SJSA1 (cell line): ENCODE data around the gene RHOU. TPM values are rescaled to one million over a fixed set of nuclear protein-coding genes. Genes with fewer than 3 reads are reported as not detected.
"Not testable (repeated sequence)": the region's sequence is repeated elsewhere in the genome, so short reads cannot be mapped to it uniquely, and the experiment has no call there.

Source experiments
- DNase-seq, 2 experiments: peaks; one replicate each; pipeline ENCODE4 v3.0.0-alpha.2; 2015 to 2020; ENCODE audit warnings: low spot score in 2 of 2, low read depth in 1 of 2
- H3K27ac ChIP-seq: fragments of 250-450 bp; sonication (Bioruptor Pico); 2 replicates; pipeline ENCODE4 v1.5.1; 2020; ENCODE audit warnings: mild to moderate bottlenecking, moderate library complexity
- H3K27me3 ChIP-seq: fragments of 250-450 bp; sonication (Bioruptor Pico); replicated peaks from 2 replicates; pipeline ENCODE4 v1.5.1; 2020; ENCODE audit warnings: mild to moderate bottlenecking, moderate library complexity
- H3K36me3 ChIP-seq: fragments of 250-450 bp; sonication (Bioruptor Pico); 2 replicates; pipeline ENCODE4 v1.5.1; 2020; ENCODE audit warnings: mild to moderate bottlenecking
- H3K4me1 ChIP-seq: fragments of 250-450 bp; sonication (Bioruptor Pico); replicated peaks from 2 replicates; pipeline ENCODE4 v1.6.1; 2021; ENCODE audit warnings: mild to moderate bottlenecking
- H3K4me3 ChIP-seq: fragments of 250-450 bp; sonication (Bioruptor Pico); 2 replicates; pipeline ENCODE4 v1.5.1; 2020; ENCODE audit warnings: mild to moderate bottlenecking
- H3K9me3 ChIP-seq: fragments of 250-450 bp; sonication (Bioruptor Pico); replicated peaks from 2 replicates; pipeline ENCODE4 v1.5.1; 2020; ENCODE audit warnings: mild to moderate bottlenecking
- total RNA-seq: library from RNA; depleted of rRNA; stranded (reverse); fragments of >200 nt; shearing (Covaris generic); gene quantifications from 2 replicates; pipeline ENCODE4 v1.2.3, GENCODE V29; 2014; rRNA removed

Gene RHOU
- 13.6 and 17.7 TPM in 2 replicates for total RNA-seq

DNA sequence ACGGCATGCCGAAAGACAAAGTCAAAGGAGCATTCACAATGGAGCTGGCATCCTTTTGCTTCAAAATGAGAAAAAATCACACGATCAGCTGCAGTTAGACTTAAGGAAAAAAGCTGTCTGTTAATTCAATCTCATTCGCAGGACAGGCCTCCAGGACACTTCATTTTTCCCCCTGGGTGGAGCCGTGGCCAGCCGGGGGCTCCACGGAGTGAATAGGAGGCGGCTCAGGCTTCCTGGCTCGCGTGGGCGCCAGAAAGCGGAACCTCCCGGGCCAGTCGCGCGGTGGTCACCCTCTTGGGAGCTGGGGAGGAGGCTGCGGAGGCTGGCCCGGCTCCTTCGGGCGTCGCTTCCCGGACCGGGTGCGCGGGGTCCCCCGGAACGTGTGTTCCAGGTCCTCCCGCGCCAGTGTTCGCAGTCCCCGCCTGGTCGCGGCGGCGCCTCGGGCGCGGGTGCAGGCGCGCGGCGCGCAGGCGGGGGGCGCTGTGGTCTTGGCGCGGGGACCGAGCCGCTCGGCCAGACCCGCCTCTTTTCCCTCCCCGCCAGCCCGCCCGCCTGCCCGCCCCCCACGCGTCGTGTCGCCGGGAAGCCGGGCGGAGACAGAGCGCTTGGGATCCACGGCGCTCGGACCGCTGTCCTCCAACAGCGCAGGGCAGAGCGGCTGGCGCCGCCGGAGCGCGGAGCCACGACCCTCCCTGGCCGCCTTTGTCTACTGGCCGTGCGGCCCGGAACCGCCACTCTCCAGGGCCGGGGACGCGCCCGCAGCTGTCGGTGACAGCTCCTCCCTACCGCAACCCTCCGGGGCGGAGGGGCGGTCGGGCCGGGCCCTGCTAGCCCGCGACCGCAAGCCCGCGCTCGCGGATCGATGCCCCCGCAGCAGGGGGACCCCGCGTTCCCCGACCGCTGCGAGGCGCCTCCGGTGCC lies at the start of gene RHOU:
TSS of gene RHOU (plus strand) at position 599 of the 921 bp plus-strand sequence. CDS start at position 863, 264 bp downstream.
- peaks cover 10% of the 10 kb centered on the region for H3K4me1 ChIP-seq
- H3K4me3 ChIP-seq: peak within 1 kb of the TSS; percentile 96
- peaks cover 18% of the 10 kb centered on the region for H3K36me3 ChIP-seq
- DNase-seq: peak; percentile 75 to 84
- no peaks in the 10 kb centered on the region for H3K9me3 ChIP-seq
- H3K27ac ChIP-seq: peak within 1 kb of the TSS; percentile 76
- no peaks in the 10 kb centered on the region for H3K27me3 ChIP-seq

DNA sequence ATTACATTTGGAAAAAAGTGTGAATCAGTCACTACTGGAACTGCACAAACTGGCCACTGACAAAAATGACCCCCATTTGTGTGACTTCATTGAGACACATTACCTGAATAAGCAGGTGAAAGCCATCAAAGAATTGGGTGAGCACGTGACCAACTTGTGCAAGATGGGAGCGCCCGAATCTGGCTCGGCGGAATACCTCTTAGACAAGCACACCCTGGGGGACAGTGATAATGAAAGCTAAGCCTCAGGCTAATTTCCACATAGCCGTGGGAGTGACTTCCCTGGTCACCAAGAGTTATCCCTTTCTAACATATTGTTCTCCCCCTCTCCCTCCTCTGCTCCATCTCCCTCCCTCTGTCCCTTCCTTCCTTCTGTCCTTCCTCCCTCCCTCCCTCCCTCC lies 47.7 kb upstream of the RHOU start:
- Histone ChIP-seq H3K4me3 (no peak overlapping the region), H3K36me3 (no peaks in the 10 kb centered on the region), H3K4me1 (no peaks in the 10 kb centered on the region), H3K27me3 (no peaks in the 10 kb centered on the region), H3K9me3 (no peaks in the 10 kb centered on the region), H3K27ac (no peak overlapping the region)
- no peak for DNase-seq

DNA sequence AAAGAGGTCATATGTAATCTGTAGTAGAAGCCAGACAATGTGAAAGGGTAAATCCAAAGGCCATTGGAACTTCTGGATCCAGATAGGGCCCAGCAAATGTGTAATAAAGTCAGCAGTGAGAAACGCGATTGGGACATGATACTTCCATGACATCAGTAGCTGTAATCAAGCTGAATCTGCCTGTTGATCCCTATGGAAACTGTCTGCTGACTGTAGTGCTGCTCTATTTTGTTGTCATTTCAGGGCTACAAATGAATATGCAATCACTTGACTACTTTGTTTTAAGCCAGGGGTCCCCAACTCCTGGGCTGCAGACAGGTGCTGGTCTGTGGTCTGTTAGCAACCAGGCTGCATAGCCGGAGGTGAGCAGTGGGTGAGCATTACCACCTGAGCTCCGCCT lies 46.0 kb upstream of the RHOU start:
- no peak for DNase-seq
- no peak overlapping the region for H3K27ac ChIP-seq
- no peaks in the 10 kb centered on the region for H3K4me1 ChIP-seq
- no peaks in the 10 kb centered on the region for H3K36me3 ChIP-seq
- H3K4me3 ChIP-seq: no peak overlapping the region
- H3K27me3 ChIP-seq: no peaks in the 10 kb centered on the region
- H3K9me3 ChIP-seq: no peaks in the 10 kb centered on the region

DNA sequence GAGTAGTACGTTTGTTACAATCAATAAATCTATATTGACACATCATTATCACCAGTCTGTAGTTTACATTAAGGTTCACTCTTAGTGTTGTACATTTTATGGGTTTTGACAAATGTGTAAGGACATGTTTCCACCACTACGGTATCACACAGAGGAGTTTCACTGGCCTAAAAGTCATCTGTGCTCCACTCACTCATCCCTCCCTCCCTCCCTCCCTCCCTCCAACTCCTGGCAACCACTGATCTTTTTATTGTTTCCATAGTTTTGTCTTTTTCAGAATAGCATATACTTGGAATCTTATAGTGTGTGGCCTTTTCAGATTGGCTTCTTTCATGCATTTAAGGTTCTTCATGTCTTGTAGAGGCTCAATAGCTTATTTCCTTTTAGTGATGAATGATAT lies 44.1 kb upstream of the RHOU start:
- no peaks in the 10 kb centered on the region for H3K27me3 ChIP-seq
- no peaks in the 10 kb centered on the region for H3K36me3 ChIP-seq
- DNase-seq: no peak
- H3K4me1 ChIP-seq: peaks cover 6% of the 10 kb centered on the region; the same call in 1 of the 2 replicates
- H3K4me3 ChIP-seq: no peak overlapping the region
- H3K27ac ChIP-seq: no peak overlapping the region
- H3K9me3 ChIP-seq: no peaks in the 10 kb centered on the region

DNA sequence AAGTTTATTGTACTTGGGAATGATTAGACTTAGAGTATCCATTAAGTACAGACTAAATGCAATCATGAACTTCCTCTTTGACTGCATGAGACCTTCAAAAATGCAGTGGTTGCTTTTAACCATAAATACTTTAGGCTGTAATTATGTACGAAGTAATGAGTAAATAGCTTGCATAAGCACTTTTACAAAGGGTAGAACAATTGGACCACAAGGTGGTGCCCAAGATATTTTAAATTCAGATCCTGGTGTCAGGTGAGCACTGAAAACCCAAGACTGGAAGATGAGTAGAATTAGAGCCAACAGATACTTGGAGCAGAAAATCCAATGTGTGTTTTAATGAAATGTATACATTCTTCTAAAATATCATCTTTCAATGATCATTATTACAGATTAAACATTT lies 43.4 kb upstream of the RHOU start:
- Histone ChIP-seq H3K27me3 (no peaks in the 10 kb centered on the region), H3K4me3 (no peak overlapping the region), H3K9me3 (no peaks in the 10 kb centered on the region), H3K4me1 (peaks cover 6% of the 10 kb centered on the region; the same call in 1 of the 2 replicates), H3K27ac (no peak overlapping the region), H3K36me3 (no peaks in the 10 kb centered on the region)
- peak in 1 of 2 experiments; percentile 9 for DNase-seq

DNA sequence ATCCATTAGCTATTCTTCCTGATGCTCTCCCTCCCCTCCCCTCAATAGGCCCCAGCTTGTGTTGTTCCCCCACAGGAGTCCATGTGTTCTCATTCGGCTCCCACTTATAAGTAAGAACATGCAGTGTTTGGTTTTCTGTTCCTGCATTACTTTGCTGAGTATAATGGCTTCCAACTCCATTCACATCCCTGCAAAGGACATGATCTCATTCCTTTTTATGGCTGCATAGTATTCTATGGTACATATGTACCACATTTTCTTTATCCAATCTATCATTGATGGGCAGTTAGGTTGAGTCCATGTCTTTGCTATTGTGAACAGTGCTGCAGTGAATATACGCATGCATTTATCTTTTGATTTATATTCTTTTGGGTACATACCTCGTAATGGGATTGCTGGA lies 40.8 kb upstream of the RHOU start:
- not testable (repeated sequence) for H3K36me3 ChIP-seq, DNase-seq, H3K4me3 ChIP-seq, H3K27me3 ChIP-seq, H3K9me3 ChIP-seq, H3K27ac ChIP-seq, H3K4me1 ChIP-seq

DNA sequence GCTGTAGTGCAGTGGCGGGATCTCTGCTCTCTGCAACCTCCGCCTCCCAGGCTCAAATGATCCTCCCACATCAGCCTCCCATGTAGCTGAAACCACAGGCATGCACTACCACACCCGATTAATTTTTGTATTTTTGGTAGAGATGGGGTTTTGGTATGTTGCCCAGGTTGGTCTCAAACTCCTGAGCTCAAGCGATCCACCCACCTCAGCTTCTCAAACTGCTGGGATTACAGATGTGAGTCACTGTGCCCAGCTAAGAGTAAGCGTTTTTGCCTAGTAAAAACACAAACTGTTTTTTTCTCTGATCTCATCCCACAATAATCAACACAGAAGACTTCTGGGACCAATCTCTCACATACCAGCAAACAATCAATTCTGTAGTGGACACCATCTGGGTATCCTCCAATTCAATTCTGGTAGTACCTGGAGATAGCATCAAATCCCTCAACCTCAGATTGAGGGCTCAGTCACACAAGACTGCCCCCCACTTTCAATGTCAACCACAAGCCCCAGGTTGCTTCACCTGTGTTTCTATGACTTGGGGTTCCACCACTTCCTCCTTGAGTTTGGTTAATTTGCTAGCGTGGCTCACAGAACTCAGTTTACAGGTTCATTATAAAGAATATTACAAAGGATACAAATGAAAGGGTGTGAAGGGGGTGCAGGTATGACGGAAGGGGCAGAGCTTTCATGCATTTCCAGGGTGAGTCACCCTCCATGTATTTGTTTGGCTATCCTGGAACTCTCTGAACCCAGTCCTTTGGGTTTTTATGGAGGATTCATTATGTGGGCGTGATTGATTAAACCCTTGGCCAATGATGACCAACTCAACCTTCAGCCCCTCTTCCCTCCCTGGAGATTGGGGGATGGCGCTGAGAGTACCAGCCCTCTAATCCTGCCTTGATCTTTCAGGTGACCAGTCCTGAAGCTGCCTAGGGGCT lies 40.0 kb upstream of the RHOU start:
- no peaks in the 10 kb centered on the region for H3K27me3 ChIP-seq
- peaks cover 6% of the 10 kb centered on the region; the same call in 1 of the 2 replicates for H3K4me1 ChIP-seq
- no peaks in the 10 kb centered on the region for H3K9me3 ChIP-seq
- H3K36me3 ChIP-seq: no peaks in the 10 kb centered on the region
- H3K4me3 ChIP-seq: no peak overlapping the region
- no peak overlapping the region for H3K27ac ChIP-seq
- peak in 1 of 2 experiments; percentile 8 for DNase-seq

DNA sequence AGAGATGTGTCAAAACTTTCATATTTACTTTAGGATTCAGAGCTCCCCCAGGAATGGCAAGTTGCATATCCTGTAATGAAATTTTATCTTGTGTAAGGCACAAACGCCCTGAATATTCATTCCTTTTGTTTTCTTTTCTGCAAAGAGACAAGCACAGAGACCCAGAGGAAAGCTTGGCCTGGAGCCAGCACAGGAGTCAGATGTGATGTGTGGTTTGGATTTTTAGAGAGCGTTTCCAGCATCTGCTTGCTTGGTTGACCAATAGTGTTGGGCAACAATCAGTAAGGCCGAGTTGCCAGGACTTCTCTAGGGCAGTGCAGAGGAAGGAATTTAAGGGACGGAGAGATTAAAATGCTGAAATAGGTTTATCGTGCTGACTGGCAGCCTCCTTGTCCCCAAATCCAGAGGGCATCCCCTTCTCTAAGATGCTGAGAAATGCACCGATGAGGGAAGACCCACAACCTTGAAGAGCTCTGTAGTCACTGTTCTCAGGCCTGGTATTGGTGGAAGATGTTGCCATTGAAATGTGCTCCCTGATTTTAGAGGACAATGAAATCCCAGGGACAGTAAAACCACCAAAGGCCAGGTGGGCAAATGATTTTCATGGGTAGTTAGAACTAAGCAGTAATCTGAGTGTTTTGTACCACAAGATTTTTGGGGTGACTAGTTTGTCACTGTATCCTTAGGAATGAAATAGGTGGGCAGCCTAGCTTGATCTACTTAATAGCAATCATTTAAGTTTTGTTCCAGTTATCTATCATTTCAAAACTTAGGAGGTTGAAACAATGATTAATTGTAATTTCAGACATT lies 37.9 kb upstream of the RHOU start:
- Histone ChIP-seq H3K27me3 (no peaks in the 10 kb centered on the region), H3K36me3 (no peaks in the 10 kb centered on the region), H3K27ac (no peak overlapping the region), H3K4me1 (peaks cover 6% of the 10 kb centered on the region; the same call in 1 of the 2 replicates), H3K4me3 (no peak overlapping the region), H3K9me3 (no peaks in the 10 kb centered on the region)
- DNase-seq: peak in 1 of 2 experiments; percentile 7

DNA sequence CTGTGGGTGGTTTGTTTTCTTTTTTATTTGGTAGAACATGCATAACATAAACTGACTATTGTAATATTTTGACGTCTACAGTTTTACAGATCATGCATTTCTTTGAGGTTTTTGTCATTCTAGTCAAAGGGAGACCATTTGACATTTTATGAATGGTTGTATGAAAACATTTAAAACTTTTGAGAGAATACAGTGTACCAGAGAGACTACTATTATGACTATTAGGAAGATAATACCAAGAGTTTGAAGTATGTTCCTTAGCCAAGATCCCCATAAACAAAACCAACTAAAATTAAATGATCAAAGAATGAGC lies 37.3 kb upstream of the RHOU start:
- H3K27ac ChIP-seq: no peak overlapping the region
- H3K27me3 ChIP-seq: no peaks in the 10 kb centered on the region
- no peaks in the 10 kb centered on the region for H3K36me3 ChIP-seq
- peaks cover 6% of the 10 kb centered on the region; the same call in 1 of the 2 replicates for H3K4me1 ChIP-seq
- H3K4me3 ChIP-seq: no peak overlapping the region
- no peak for DNase-seq
- no peaks in the 10 kb centered on the region for H3K9me3 ChIP-seq

DNA sequence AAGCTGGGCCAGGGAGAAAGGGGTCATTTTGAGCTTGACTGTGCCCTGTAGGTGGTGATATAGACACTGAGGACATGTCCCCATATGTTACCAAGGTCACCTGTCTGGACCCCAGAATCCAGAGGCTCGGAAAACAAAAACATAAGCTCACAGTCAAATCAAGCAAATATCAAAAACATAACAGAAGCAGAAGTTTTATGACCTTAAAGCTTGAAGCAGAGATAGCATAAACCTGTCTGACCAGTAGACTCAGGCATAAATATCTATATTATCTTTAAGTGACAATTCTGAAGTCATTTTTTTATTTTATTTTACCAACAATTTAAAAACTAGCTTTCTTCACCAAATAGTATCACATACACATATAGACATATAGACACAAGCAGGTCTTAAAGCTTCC lies 32.8 kb upstream of the RHOU start:
- H3K9me3 ChIP-seq: no peaks in the 10 kb centered on the region
- H3K36me3 ChIP-seq: no peaks in the 10 kb centered on the region
- H3K4me3 ChIP-seq: no peak overlapping the region
- H3K27me3 ChIP-seq: no peaks in the 10 kb centered on the region
- no peak overlapping the region for H3K27ac ChIP-seq
- H3K4me1 ChIP-seq: no peaks in the 10 kb centered on the region
- no peak for DNase-seq

DNA sequence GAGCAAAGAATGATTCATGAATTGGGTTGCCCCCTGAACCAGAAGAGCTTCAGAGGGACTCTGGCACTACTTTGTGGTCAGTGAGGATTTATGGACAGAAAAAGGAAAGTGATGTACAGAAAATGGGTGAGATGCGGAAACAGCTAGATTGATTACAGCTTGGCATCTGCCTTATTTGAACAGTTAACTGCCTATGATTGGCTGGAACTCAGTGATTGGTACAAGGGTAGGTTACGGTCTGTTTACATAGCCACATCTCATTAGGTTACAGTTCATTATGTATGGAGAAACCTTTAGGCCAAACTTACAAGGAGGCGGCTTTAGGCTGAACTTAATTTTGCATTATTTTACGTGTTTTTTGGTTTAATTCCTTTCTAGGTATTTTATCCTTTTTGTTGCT lies 29.0 kb upstream of the RHOU start:
- Histone ChIP-seq H3K4me1 (no peaks in the 10 kb centered on the region), H3K9me3 (no peaks in the 10 kb centered on the region), H3K36me3 (no peaks in the 10 kb centered on the region), H3K4me3 (no peak overlapping the region), H3K27ac (no peak overlapping the region), H3K27me3 (no peaks in the 10 kb centered on the region)
- DNase-seq: no peak

DNA sequence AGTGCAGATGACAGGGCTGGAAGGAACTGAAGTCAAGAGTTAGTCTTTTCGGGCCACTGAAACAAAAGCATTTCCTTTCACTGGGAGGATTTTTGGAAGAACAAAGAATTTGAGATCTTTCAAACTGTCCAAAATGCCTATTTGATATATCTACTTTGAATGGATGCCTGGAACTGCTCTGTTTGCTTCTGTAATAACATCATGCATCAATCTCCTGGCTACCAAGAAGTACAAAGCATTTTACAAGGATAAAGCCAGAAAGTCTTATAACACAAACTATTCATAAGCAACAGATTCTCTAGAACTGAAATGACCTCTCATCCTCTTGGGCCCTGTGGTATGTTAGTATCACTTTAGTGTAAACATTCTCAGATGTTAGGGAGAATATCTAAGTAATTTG lies 18.2 kb upstream of the RHOU start:
- Histone ChIP-seq H3K4me1 (no peaks in the 10 kb centered on the region), H3K36me3 (no peaks in the 10 kb centered on the region), H3K9me3 (no peaks in the 10 kb centered on the region), H3K27ac (no peak overlapping the region), H3K4me3 (no peak overlapping the region), H3K27me3 (no peaks in the 10 kb centered on the region; the same call in 1 of the 2 replicates)
- no peak for DNase-seq

DNA sequence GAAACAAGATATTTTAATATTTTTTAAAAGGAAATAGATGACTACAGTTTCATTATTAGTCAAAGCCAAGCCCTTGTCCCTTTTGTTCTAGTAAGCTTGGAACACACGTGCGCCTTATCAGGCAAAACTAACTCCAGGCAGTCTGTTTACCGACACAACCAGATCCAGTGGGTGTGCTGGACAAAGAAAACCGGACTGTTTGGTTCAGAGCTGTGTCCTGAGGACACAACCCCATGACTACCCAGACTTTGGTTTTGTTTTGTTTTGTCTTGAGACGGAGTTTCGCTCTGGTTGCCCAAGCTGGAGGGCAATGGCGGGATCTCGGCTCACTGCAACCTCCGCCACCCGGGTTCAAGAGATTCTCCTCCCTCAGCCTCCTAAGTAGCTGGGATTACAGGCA lies 13.9 kb upstream of the RHOU start:
- H3K4me3 ChIP-seq: no peak overlapping the region
- no peak overlapping the region for H3K27ac ChIP-seq
- no peaks in the 10 kb centered on the region for H3K9me3 ChIP-seq
- H3K36me3 ChIP-seq: no peaks in the 10 kb centered on the region
- no peak for DNase-seq
- no peaks in the 10 kb centered on the region for H3K27me3 ChIP-seq
- no peaks in the 10 kb centered on the region for H3K4me1 ChIP-seq
